PC-9 (cell line): Measurements from ENCODE around the gene PRKACA.

Source experiments
- EZH2 ChIP-seq: fragments of 200-600 bp; sonication (generic); IDR thresholded peaks from 2 replicates; pipeline ENCODE4 v1.8.0; 2017; ENCODE audit warnings: antibody characterized with exemption, low read depth
- TF ChIP-seq, protein P1 (sequence below): fragments of 200-600 bp; sonication (generic); conservative IDR thresholded peaks from 2 replicates; pipeline ENCODE4 v1.6.1; 2017; ENCODE audit warnings: mixed run types, antibody characterized with exemption, mild to moderate bottlenecking, moderate library complexity

DNA sequence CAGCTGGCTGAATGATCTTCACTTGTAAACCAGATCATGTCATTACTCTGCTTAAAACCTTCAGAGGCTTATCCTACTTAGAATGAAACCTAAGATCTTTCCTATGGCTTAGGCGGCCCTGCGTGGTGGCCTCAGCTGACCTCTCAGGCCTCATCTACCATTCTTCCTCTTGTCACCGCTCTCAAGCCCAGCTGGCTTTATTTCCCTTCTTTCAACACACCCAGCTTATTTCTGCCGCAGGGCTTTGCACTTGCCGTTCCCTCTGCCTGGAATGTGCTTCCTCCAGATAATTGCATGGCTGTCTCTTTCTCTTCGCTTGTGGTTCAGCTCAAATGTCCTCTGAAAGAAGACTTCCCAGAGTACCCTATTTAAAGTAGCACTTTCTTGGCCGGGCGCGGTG lies 22.4 kb upstream of the PRKACA start:
- no peak for TF ChIP-seq EZH2
- TF ChIP-seq, protein P1, sequence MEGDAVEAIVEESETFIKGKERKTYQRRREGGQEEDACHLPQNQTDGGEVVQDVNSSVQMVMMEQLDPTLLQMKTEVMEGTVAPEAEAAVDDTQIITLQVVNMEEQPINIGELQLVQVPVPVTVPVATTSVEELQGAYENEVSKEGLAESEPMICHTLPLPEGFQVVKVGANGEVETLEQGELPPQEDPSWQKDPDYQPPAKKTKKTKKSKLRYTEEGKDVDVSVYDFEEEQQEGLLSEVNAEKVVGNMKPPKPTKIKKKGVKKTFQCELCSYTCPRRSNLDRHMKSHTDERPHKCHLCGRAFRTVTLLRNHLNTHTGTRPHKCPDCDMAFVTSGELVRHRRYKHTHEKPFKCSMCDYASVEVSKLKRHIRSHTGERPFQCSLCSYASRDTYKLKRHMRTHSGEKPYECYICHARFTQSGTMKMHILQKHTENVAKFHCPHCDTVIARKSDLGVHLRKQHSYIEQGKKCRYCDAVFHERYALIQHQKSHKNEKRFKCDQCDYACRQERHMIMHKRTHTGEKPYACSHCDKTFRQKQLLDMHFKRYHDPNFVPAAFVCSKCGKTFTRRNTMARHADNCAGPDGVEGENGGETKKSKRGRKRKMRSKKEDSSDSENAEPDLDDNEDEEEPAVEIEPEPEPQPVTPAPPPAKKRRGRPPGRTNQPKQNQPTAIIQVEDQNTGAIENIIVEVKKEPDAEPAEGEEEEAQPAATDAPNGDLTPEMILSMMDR: no peak
